DMS 273 (cell line): ENCODE measurements around the gene TSPO2.
A peak's percentile ranks its signal among the peaks of the same experiment; 100 is the strongest.

ENCODE experiments used
- DNase-seq: peaks from one replicate; lab custom pipeline; 2025; ENCODE audit not compliant: unreplicated experiment; lab: John Stamatoyannopoulos, UW

The TSPO2 gene

GRCh38 chr6:41049955-41050354, 7.7 kb downstream of the TSPO2 start:
- no peak for DNase-seq

GRCh38 chr6:41050536-41050935, 8.3 kb downstream of the TSPO2 start:
- DNase-seq, result no peak

GRCh38 chr6:41051873-41052272, 9.6 kb downstream of the TSPO2 start:
- no peak for DNase-seq

- peak; percentile 67 for DNase-seq
These were observed 10.8 kb downstream of the TSPO2 start, which contains the start of gene APOBEC2 for GRCh38 chr6:41053041-41053440. Gene APOBEC2, plus strand, starts transcription at chr6:41053202. Its CDS starts 146 bp downstream, at chr6:41053348.

- DNase-seq, result peak; percentile 36
These were observed 12.2 kb downstream of the TSPO2 start for GRCh38 chr6:41054511-41054910.

- peak; percentile 74 for DNase-seq
These were observed 12.9 kb downstream of the TSPO2 start for GRCh38 chr6:41055149-41055548.

- no peak for DNase-seq
These were observed 14.7 kb downstream of the TSPO2 start for GRCh38 chr6:41056768-41057490.

- no peak for DNase-seq
These were observed 16.5 kb downstream of the TSPO2 start for GRCh38 chr6:41058783-41059181.

- DNase-seq, result no peak
These were observed 17.3 kb downstream of the TSPO2 start for GRCh38 chr6:41059556-41059955.

- DNase-seq, result no peak
These were observed 19.0 kb downstream of the TSPO2 start for GRCh38 chr6:41061196-41061726.

- DNase-seq, result no peak
These were observed 19.8 kb downstream of the TSPO2 start for GRCh38 chr6:41062056-41062455.

GRCh38 chr6:41063884-41064285, 21.6 kb downstream of the TSPO2 start:
- no peak for DNase-seq

GRCh38 chr6:41064841-41065240, 22.6 kb downstream of the TSPO2 start:
- DNase-seq, result no peak

GRCh38 chr6:41065550-41066026, 23.3 kb downstream of the TSPO2 start:
- DNase-seq, result no peak

GRCh38 chr6:41066867-41067304, 24.6 kb downstream of the TSPO2 start:
- peak; percentile 83 for DNase-seq

GRCh38 chr6:41071501-41071922, 29.2 kb downstream of the TSPO2 start:
- DNase-seq, result no peak

- DNase-seq, result peak; percentile 100
These were observed 29.9 kb downstream of the TSPO2 start, which contains the start of gene OARD1 for GRCh38 chr6:41071923-41072835. Gene OARD1, minus strand, starts transcription at chr6:41072356. Its CDS starts 722 bp downstream, at chr6:41071634.

GRCh38 chr6:41072836-41073202, 30.6 kb downstream of the TSPO2 start, which contains the start of gene NFYA:
Gene NFYA, plus strand, starts transcription at chr6:41072974. Its CDS starts 6,116 bp downstream, at chr6:41079090.
- DNase-seq, result no peak

- peak; percentile 95 for DNase-seq
These were observed 31.1 kb downstream of the TSPO2 start for GRCh38 chr6:41073203-41073967.

GRCh38 chr6:41073968-41074691, 31.9 kb downstream of the TSPO2 start:
- DNase-seq, result peak; percentile 62
